ENCODE measurements around the gene RPS27. TPM values are rescaled to one million over a fixed set of nuclear protein-coding genes. Genes with fewer than 3 reads are reported as not detected.

The RPS27 gene
- polyA plus RNA-seq, 2 of the 4 experiments (the other 2 are of a cell fraction) = 4,831 to 5,586 TPM

DNA sequence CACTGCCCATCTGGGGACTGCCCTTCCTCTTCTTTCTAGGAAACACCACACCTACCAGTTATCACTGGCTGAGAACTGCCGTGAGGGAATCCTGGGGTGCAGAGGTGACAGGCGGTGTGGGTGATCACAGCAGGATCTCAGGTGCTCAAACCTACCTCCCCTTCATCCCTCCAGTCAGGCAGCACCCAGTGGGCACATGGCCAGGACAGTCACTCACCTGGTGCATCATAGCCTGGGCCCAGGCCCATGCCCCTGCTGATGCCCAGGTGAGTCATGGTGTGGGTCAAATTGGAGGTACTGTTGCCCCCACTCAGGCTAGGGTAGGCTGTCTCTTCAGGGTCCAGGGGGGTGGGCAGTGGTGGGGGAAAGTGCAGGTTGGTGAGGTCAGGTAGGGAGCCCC, 38.8 kb upstream of the RPS27 start:
- Histone ChIP-seq H3K27ac (no peak overlapping the region), H3K9me3 (no peaks in the 10 kb centered on the region), H3K4me2 (no peak overlapping the region), H3K4me1 (peaks cover 9% of the 10 kb centered on the region), H3K4me3 (no peak overlapping the region)
- DNase-seq (ENCODE audit: low read depth in 1 of 2, low spot score in 1 of 2) = no peak
- CTCF ChIA-PET = no interaction called here
- POLR2A ChIA-PET = no interaction called here
- FAIRE-seq = no peak
- TF ChIP-seq RARB (CRISPR knock-in tag; IDR thresholded peaks at IDR 0.05) (no peak), MAFK (IDR thresholded peaks at IDR 0.05; ENCODE audit: partially characterized antibody) (no peak), HOXB5 (CRISPR knock-in tag; IDR thresholded peaks at IDR 0.05) (no peak)
- WGBS (ENCODE audit: missing lambda C conversion rate) = 94% methylated on average over 2 of the region's 2 CpGs
- ATAC-seq = no peak

DNA sequence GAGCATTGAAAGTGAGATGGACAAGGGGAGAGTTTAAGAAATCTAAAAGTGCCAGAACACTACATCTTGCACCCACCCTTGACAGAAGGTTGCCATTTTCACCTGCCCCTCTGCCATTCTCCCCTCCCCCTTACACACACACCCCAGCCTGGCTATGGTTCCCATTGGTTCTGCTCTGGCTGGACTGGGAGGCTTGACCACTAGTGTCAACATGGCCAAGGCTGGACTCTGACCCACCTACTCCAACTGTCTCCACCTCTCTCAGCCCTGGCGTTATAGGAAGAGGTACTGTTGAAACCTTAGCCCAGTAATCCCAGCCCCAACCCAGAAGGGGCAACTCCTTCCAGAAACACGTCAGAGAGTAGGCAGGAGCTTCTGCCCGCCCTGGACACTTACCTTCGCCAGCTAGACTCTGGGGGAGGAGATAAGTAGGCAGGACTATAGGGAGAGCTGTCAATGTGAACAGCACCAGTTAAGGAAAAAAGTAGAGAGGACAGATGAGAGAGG, 36.6 kb upstream of the RPS27 start:
- 70% methylated on average over 4 of the region's 4 CpGs for WGBS (ENCODE audit: missing lambda C conversion rate)
- no peak for FAIRE-seq
- no peak for DNase-seq (ENCODE audit: low read depth in 1 of 2, low spot score in 1 of 2)
- Histone ChIP-seq H3K4me1 (peaks cover 15% of the 10 kb centered on the region), H3K4me3 (no peak overlapping the region), H3K4me2 (no peak overlapping the region), H3K9me3 (no peaks in the 10 kb centered on the region), H3K27ac (no peak overlapping the region)
- ChIA-PET POLR2A (interaction anchor here (1.6 kb wide), 1 partner anchor 14 kb away, joined by 5 read pairs; the partner anchor contains the start of gene CREB3L4), CTCF (interaction anchor here (0.5 to 7.5 kb wide), 4 partner anchors 9 to 357 kb away, joined by 3 to 75 read pairs (median 20); partner anchors contain the start of genes CREB3L4, DENND4B and RAB13)
- TF ChIP-seq SMC3 (IDR thresholded peaks at IDR 0.05) (no peak), MAFK (IDR thresholded peaks at IDR 0.05; ENCODE audit: partially characterized antibody) (no peak), EHMT2 (IDR thresholded peaks at IDR 0.05; ENCODE audit: low read depth) (no peak), MYC (IDR thresholded peaks at IDR 0.05; ENCODE audit: borderline replicate concordance, low read length) (no peak), CHD4 (IDR thresholded peaks at IDR 0.05; ENCODE audit: borderline replicate concordance) (no peak)
- TF ChIP-seq, protein P1, sequence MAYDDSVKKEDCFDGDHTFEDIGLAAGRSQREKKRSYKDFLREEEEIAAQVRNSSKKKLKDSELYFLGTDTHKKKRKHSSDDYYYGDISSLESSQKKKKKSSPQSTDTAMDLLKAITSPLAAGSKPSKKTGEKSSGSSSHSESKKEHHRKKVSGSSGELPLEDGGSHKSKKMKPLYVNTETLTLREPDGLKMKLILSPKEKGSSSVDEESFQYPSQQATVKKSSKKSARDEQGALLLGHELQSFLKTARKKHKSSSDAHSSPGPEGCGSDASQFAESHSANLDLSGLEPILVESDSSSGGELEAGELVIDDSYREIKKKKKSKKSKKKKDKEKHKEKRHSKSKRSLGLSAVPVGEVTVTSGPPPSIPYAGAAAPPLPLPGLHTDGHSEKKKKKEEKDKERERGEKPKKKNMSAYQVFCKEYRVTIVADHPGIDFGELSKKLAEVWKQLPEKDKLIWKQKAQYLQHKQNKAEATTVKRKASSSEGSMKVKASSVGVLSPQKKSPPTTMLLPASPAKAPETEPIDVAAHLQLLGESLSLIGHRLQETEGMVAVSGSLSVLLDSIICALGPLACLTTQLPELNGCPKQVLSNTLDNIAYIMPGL (CRISPR knock-in tag; IDR thresholded peaks at IDR 0.05; ENCODE audit: borderline replicate concordance) = no peak
- TF ChIP-seq, protein P2, sequence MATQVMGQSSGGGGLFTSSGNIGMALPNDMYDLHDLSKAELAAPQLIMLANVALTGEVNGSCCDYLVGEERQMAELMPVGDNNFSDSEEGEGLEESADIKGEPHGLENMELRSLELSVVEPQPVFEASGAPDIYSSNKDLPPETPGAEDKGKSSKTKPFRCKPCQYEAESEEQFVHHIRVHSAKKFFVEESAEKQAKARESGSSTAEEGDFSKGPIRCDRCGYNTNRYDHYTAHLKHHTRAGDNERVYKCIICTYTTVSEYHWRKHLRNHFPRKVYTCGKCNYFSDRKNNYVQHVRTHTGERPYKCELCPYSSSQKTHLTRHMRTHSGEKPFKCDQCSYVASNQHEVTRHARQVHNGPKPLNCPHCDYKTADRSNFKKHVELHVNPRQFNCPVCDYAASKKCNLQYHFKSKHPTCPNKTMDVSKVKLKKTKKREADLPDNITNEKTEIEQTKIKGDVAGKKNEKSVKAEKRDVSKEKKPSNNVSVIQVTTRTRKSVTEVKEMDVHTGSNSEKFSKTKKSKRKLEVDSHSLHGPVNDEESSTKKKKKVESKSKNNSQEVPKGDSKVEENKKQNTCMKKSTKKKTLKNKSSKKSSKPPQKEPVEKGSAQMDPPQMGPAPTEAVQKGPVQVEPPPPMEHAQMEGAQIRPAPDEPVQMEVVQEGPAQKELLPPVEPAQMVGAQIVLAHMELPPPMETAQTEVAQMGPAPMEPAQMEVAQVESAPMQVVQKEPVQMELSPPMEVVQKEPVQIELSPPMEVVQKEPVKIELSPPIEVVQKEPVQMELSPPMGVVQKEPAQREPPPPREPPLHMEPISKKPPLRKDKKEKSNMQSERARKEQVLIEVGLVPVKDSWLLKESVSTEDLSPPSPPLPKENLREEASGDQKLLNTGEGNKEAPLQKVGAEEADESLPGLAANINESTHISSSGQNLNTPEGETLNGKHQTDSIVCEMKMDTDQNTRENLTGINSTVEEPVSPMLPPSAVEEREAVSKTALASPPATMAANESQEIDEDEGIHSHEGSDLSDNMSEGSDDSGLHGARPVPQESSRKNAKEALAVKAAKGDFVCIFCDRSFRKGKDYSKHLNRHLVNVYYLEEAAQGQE (IDR thresholded peaks at IDR 0.05) = no peak
- no peak for ATAC-seq

DNA sequence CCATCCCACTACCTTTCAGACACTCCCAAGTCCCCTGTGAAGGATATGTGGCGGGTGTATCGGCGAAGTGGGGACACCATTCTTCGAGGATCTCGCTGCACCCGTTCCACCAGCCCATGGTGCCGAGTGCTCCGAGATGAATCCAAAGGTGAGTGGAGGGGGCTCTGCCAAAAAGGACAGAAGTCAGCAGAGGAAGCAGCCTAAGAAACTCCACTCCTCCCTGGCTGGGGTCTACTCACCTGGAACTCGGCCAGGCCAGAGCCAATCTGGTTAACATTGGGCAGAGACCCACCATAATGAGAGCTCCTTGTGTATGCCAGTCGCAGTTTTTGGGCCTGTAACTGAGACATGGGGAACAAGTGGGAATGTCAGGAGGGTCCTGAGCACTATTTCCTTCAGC, 35.7 kb upstream of the RPS27 start:
- no peak for FAIRE-seq

More for the DNA sequence above, 35.7 kb upstream of the RPS27 start:
- TF ChIP-seq HOXA7 (CRISPR knock-in tag; IDR thresholded peaks at IDR 0.05) (no peak), HDAC2 (IDR thresholded peaks at IDR 0.05) (no peak), POLR2A (IDR thresholded peaks at IDR 0.05; ENCODE audit: low read length) (no peak)
- TF ChIP-seq, protein P3, sequence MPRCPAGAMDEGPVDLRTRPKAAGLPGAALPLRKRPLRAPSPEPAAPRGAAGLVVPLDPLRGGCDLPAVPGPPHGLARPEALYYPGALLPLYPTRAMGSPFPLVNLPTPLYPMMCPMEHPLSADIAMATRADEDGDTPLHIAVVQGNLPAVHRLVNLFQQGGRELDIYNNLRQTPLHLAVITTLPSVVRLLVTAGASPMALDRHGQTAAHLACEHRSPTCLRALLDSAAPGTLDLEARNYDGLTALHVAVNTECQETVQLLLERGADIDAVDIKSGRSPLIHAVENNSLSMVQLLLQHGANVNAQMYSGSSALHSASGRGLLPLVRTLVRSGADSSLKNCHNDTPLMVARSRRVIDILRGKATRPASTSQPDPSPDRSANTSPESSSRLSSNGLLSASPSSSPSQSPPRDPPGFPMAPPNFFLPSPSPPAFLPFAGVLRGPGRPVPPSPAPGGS (IDR thresholded peaks at IDR 0.05) = no peak
- TF ChIP-seq, protein P4, sequence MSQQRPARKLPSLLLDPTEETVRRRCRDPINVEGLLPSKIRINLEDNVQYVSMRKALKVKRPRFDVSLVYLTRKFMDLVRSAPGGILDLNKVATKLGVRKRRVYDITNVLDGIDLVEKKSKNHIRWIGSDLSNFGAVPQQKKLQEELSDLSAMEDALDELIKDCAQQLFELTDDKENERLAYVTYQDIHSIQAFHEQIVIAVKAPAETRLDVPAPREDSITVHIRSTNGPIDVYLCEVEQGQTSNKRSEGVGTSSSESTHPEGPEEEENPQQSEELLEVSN (IDR thresholded peaks at IDR 0.05; ENCODE audit: borderline replicate concordance, low read depth) = no peak
- TF ChIP-seq, protein P5, sequence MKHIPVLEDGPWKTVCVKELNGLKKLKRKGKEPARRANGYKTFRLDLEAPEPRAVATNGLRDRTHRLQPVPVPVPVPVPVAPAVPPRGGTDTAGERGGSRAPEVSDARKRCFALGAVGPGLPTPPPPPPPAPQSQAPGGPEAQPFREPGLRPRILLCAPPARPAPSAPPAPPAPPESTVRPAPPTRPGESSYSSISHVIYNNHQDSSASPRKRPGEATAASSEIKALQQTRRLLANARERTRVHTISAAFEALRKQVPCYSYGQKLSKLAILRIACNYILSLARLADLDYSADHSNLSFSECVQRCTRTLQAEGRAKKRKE (CRISPR knock-in tag; IDR thresholded peaks at IDR 0.05; ENCODE audit: low read depth) = no peak
- ChIA-PET POLR2A (interaction anchor here (0.7 kb wide), 1 partner anchor 32 kb away, joined by 4 read pairs; the partner anchor contains the start of gene GATAD2B), CTCF (interaction anchor here (0.7 to 7.5 kb wide), 4 partner anchors 10 to 32 kb away, joined by 3 to 75 read pairs (median 20); partner anchors contain the start of genes CREB3L4, DENND4B and RAB13)
- Histone ChIP-seq H3K4me3 (no peak overlapping the region), H3K27ac (no peak overlapping the region), H3K9me3 (no peaks in the 10 kb centered on the region), H3K4me1 (peaks cover 20% of the 10 kb centered on the region), H3K4me2 (no peak overlapping the region)
- 93% methylated on average over 10 of the region's 10 CpGs for WGBS (ENCODE audit: missing lambda C conversion rate)
- ATAC-seq (no peak), DNase-seq (ENCODE audit: low read depth in 1 of 2, low spot score in 1 of 2) (no peak)
